ENCODE measurements around the gene NRIP2. TPM values are rescaled to one million over a fixed set of nuclear protein-coding genes. Genes with fewer than 3 reads are reported as not detected.

NRIP2 gene
- total and polyA plus RNA-seq, 2 experiments from 2014 or later, result 0.66 TPM; not detected in 1

DNA sequence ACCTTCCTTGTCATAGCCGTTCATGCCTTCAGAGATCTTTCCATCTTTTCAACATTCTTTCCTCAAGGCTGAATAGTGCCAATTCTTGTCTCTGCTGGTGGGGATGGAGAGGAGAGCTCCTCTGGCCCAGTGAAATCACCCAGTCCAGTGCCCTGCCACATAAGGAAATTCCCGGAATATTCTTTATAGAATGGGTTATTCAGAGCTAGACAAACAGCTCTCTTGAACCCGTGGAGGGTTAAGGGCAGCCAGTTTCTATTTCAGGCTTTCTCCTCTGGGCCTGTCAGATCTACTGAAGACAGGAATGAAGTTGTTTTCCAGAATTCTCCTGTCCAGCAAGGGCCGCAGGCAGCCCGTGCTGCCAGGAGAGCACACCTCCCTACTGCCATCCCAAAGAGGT, 8.1 kb upstream of the NRIP2 start:
- Mint-ChIP-seq H3K9me3 (no peaks in the 10 kb centered on the region; the same call in 2 of the 3 replicates), H3K36me3 (ENCODE audit: low read depth) (peaks cover 6% of the 10 kb centered on the region), H3K4me3 (no peak overlapping the region), H3K27ac (no peak overlapping the region), H3K4me1 (peaks cover 18% of the 10 kb centered on the region), H3K27me3 (ENCODE audit: insufficient read depth, low read depth, poor library complexity) (peaks cover 5% of the 10 kb centered on the region)
- Histone ChIP-seq H3K4me3 (no peak overlapping the region), H2AFZ (no peak overlapping the region), H3K79me2 (replicated peaks; ENCODE audit: insufficient read depth) (no peaks in the 10 kb centered on the region), H3K36me3 (ENCODE audit: insufficient read depth) (no peaks in the 10 kb centered on the region), H3K4me1 (ENCODE audit: insufficient read depth) (peaks cover 7% of the 10 kb centered on the region; the same call in 1 of the 2 replicates), H3K9me2 (ENCODE audit: insufficient read depth) (no peaks in the 10 kb centered on the region), H4K20me1 (replicated peaks; ENCODE audit: insufficient read depth) (no peaks in the 10 kb centered on the region; the same call in 1 of the 2 replicates), H3K27me3 (ENCODE audit: insufficient read depth) (no peaks in the 10 kb centered on the region), H3K27ac (ENCODE audit: low read depth) (no peak overlapping the region), H3F3A (replicated peaks; ENCODE audit: low read depth) (no peaks in the 10 kb centered on the region), H3K4me2 (no peak overlapping the region)
- DNase-seq (ENCODE audit: low spot score) (no peak), ATAC-seq (no peak)
- TF ChIP-seq ZNF114 (CRISPR knock-in tag; IDR thresholded peaks at IDR 0.05) (no peak), CREB1 (CRISPR knock-in tag; IDR thresholded peaks at IDR 0.05; ENCODE audit: low read depth) (no peak), POLR2AphosphoS5 (IDR thresholded peaks at IDR 0.05; ENCODE audit: low read depth) (no peak)
- TF ChIP-seq, protein P1, sequence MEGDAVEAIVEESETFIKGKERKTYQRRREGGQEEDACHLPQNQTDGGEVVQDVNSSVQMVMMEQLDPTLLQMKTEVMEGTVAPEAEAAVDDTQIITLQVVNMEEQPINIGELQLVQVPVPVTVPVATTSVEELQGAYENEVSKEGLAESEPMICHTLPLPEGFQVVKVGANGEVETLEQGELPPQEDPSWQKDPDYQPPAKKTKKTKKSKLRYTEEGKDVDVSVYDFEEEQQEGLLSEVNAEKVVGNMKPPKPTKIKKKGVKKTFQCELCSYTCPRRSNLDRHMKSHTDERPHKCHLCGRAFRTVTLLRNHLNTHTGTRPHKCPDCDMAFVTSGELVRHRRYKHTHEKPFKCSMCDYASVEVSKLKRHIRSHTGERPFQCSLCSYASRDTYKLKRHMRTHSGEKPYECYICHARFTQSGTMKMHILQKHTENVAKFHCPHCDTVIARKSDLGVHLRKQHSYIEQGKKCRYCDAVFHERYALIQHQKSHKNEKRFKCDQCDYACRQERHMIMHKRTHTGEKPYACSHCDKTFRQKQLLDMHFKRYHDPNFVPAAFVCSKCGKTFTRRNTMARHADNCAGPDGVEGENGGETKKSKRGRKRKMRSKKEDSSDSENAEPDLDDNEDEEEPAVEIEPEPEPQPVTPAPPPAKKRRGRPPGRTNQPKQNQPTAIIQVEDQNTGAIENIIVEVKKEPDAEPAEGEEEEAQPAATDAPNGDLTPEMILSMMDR (conservative IDR thresholded peaks at IDR 0.05; ENCODE audit: low read depth in 2 of 2), result no peak
- TF ChIP-seq, protein P2, sequence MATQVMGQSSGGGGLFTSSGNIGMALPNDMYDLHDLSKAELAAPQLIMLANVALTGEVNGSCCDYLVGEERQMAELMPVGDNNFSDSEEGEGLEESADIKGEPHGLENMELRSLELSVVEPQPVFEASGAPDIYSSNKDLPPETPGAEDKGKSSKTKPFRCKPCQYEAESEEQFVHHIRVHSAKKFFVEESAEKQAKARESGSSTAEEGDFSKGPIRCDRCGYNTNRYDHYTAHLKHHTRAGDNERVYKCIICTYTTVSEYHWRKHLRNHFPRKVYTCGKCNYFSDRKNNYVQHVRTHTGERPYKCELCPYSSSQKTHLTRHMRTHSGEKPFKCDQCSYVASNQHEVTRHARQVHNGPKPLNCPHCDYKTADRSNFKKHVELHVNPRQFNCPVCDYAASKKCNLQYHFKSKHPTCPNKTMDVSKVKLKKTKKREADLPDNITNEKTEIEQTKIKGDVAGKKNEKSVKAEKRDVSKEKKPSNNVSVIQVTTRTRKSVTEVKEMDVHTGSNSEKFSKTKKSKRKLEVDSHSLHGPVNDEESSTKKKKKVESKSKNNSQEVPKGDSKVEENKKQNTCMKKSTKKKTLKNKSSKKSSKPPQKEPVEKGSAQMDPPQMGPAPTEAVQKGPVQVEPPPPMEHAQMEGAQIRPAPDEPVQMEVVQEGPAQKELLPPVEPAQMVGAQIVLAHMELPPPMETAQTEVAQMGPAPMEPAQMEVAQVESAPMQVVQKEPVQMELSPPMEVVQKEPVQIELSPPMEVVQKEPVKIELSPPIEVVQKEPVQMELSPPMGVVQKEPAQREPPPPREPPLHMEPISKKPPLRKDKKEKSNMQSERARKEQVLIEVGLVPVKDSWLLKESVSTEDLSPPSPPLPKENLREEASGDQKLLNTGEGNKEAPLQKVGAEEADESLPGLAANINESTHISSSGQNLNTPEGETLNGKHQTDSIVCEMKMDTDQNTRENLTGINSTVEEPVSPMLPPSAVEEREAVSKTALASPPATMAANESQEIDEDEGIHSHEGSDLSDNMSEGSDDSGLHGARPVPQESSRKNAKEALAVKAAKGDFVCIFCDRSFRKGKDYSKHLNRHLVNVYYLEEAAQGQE (IDR thresholded peaks at IDR 0.05; ENCODE audit: unreplicated experiment), result no peak

DNA sequence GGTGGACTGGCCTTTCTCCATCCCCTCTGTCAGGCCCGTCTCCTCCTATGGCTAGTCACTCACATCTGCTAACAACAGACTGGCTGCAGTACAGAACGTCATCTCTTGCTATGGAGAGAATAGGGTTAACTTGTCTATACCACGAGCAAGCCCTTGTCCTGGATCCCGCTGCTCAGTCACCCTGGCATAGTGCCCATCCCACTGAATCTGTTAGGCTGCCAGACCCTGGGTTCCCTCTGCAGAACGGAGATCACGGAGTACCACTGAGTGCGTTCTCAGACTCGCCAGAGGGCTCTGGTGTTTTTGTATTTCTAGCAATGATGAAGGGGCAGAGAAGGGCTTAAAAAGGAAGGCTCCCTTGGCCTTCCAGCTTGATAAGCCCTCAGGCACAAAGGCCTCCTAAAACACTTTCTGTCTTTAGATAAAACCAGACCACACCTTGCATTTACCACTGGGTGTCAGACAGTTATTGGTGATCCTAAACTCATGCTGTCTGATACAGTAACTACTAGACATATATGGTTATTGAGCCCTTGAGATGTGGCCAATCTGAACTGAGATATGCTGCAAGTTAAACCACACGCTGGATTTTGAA, 6.3 kb upstream of the NRIP2 start:
- Mint-ChIP-seq H3K4me1 (peaks cover 10% of the 10 kb centered on the region), H3K9me3 (no peaks in the 10 kb centered on the region; the same call in 2 of the 3 replicates), H3K27me3 (ENCODE audit: insufficient read depth, low read depth, poor library complexity) (peaks cover 5% of the 10 kb centered on the region), H3K4me3 (no peak overlapping the region), H3K27ac (no peak overlapping the region), H3K36me3 (ENCODE audit: low read depth) (peaks cover 6% of the 10 kb centered on the region; the same call in 2 of the 3 replicates)
- Histone ChIP-seq H3K4me3 (no peak overlapping the region), H3K4me1 (ENCODE audit: insufficient read depth) (no peaks in the 10 kb centered on the region), H3F3A (replicated peaks; ENCODE audit: low read depth) (no peaks in the 10 kb centered on the region), H4K20me1 (replicated peaks; ENCODE audit: insufficient read depth) (no peaks in the 10 kb centered on the region; the same call in 1 of the 2 replicates), H2AFZ (no peak overlapping the region), H3K4me2 (no peak overlapping the region), H3K9me2 (ENCODE audit: insufficient read depth) (no peaks in the 10 kb centered on the region), H3K27ac (ENCODE audit: low read depth) (no peak overlapping the region), H3K36me3 (ENCODE audit: insufficient read depth) (no peaks in the 10 kb centered on the region), H3K79me2 (replicated peaks; ENCODE audit: insufficient read depth) (no peaks in the 10 kb centered on the region), H3K27me3 (ENCODE audit: insufficient read depth) (no peaks in the 10 kb centered on the region)
- DNase-seq (ENCODE audit: low spot score) (no peak), ATAC-seq (no peak)
- TF ChIP-seq EZH2phosphoT487 (IDR thresholded peaks at IDR 0.05; ENCODE audit: unreplicated experiment), result no peak
- no peak for TF ChIP-seq EZH2 (IDR thresholded peaks at IDR 0.05; ENCODE audit: low read depth, unreplicated experiment)
- no peak for TF ChIP-seq STAT1 (IDR thresholded peaks at IDR 0.05; ENCODE audit: unreplicated experiment)
- TF ChIP-seq, protein P3, sequence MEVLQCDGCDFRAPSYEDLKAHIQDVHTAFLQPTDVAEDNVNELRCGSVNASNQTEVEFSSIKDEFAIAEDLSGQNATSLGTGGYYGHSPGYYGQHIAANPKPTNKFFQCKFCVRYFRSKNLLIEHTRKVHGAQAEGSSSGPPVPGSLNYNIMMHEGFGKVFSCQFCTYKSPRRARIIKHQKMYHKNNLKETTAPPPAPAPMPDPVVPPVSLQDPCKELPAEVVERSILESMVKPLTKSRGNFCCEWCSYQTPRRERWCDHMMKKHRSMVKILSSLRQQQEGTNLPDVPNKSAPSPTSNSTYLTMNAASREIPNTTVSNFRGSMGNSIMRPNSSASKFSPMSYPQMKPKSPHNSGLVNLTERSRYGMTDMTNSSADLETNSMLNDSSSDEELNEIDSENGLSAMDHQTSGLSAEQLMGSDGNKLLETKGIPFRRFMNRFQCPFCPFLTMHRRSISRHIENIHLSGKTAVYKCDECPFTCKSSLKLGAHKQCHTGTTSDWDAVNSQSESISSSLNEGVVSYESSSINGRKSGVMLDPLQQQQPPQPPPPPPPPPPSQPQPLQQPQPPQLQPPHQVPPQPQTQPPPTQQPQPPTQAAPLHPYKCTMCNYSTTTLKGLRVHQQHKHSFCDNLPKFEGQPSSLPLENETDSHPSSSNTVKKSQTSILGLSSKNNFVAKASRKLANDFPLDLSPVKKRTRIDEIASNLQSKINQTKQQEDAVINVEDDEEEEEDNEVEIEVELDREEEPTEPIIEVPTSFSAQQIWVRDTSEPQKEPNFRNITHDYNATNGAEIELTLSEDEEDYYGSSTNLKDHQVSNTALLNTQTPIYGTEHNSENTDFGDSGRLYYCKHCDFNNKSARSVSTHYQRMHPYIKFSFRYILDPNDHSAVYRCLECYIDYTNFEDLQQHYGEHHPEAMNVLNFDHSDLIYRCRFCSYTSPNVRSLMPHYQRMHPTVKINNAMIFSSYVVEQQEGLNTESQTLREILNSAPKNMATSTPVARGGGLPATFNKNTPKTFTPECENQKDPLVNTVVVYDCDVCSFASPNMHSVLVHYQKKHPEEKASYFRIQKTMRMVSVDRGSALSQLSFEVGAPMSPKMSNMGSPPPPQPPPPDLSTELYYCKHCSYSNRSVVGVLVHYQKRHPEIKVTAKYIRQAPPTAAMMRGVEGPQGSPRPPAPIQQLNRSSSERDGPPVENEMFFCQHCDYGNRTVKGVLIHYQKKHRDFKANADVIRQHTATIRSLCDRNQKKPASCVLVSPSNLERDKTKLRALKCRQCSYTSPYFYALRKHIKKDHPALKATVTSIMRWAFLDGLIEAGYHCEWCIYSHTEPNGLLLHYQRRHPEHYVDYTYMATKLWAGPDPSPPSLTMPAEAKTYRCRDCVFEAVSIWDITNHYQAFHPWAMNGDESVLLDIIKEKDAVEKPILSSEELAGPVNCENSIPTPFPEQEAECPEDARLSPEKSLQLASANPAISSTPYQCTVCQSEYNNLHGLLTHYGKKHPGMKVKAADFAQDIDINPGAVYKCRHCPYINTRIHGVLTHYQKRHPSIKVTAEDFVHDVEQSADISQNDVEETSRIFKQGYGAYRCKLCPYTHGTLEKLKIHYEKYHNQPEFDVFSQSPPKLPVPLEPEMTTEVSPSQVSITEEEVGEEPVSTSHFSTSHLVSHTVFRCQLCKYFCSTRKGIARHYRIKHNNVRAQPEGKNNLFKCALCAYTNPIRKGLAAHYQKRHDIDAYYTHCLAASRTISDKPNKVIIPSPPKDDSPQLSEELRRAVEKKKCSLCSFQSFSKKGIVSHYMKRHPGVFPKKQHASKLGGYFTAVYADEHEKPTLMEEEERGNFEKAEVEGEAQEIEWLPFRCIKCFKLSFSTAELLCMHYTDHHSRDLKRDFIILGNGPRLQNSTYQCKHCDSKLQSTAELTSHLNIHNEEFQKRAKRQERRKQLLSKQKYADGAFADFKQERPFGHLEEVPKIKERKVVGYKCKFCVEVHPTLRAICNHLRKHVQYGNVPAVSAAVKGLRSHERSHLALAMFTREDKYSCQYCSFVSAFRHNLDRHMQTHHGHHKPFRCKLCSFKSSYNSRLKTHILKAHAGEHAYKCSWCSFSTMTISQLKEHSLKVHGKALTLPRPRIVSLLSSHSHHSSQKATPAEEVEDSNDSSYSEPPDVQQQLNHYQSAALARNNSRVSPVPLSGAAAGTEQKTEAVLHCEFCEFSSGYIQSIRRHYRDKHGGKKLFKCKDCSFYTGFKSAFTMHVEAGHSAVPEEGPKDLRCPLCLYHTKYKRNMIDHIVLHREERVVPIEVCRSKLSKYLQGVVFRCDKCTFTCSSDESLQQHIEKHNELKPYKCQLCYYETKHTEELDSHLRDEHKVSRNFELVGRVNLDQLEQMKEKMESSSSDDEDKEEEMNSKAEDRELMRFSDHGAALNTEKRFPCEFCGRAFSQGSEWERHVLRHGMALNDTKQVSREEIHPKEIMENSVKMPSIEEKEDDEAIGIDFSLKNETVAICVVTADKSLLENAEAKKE (CRISPR knock-in tag; IDR thresholded peaks at IDR 0.05), result no peak

Measured in GM23338 (cell line).